GM06990 (cell line): ENCODE data around the gene FAM50B.
"Not testable (repeated sequence)": the region's sequence is repeated elsewhere in the genome, so short reads cannot be mapped to it uniquely, and the experiment has no call there.

Experiments
- DNase-seq: peaks from one replicate; pipeline ENCODE4 v3.0.0-alpha.2; 2011; ENCODE audit not compliant: insufficient read length; ENCODE audit errors: extremely low read depth
- H3K27me3 ChIP-seq: replicated peaks from 2 replicates; pipeline ENCODE4 v1.6.0; 2011; ENCODE audit warnings: low read length; ENCODE audit not compliant: control insufficient read depth, insufficient read depth
- H3K36me3 ChIP-seq: 2 replicates; pipeline ENCODE4 v1.5.1; 2011; ENCODE audit warnings: low read length; ENCODE audit not compliant: control insufficient read depth, insufficient read depth
- H3K4me3 ChIP-seq: replicated peaks from 2 replicates; pipeline ENCODE4 v1.5.1; 2011; ENCODE audit warnings: low read depth, mild to moderate bottlenecking, control low read depth, low read length
- CTCF ChIP-seq: IDR thresholded peaks from 2 replicates; pipeline ENCODE4 v1.5.1; 2011; ENCODE audit warnings: low read length, control low read depth, mild to moderate bottlenecking, inconsistent platforms; ENCODE audit not compliant: insufficient read depth, poor library complexity, severe bottlenecking

The FAM50B gene

GRCh38 chr6:3861424-3861823 lies 12.3 kb downstream of the FAM50B start:
- TF ChIP-seq CTCF, result no peak
- DNase-seq, result no peak
- H3K27me3 ChIP-seq, result no peaks in the 10 kb centered on the region

GRCh38 chr6:3862038-3862437 lies 12.9 kb downstream of the FAM50B start:
- DNase-seq, result no peak
- Histone ChIP-seq H3K4me3 (no peak overlapping the region), H3K36me3 (no peaks in the 10 kb centered on the region), H3K27me3 (no peaks in the 10 kb centered on the region)
- TF ChIP-seq CTCF, result no peak

More at GRCh38 chr6:3861424-3861823, 12.3 kb downstream of the FAM50B start:
- Histone ChIP-seq H3K4me3 (no peak overlapping the region), H3K36me3 (no peaks in the 10 kb centered on the region)

- H3K4me3 ChIP-seq, DNase-seq, H3K36me3 ChIP-seq, H3K27me3 ChIP-seq: not testable (repeated sequence)
Measured at GRCh38 chr6:3863322-3863721, 14.1 kb downstream of the FAM50B start.

- Histone ChIP-seq H3K27me3 (no peaks in the 10 kb centered on the region; the same call in 1 of the 2 replicates), H3K4me3 (no peak overlapping the region), H3K36me3 (no peaks in the 10 kb centered on the region)
- TF ChIP-seq CTCF, result no peak
- DNase-seq, result no peak
Measured at GRCh38 chr6:3865463-3865862, 16.3 kb downstream of the FAM50B start.

- Histone ChIP-seq H3K36me3 (no peaks in the 10 kb centered on the region), H3K4me3 (no peak overlapping the region), H3K27me3 (no peaks in the 10 kb centered on the region; the same call in 1 of the 2 replicates)
- no peak for DNase-seq
- no peak for TF ChIP-seq CTCF
Measured at GRCh38 chr6:3867641-3868502, 18.7 kb downstream of the FAM50B start.

GRCh38 chr6:3868544-3868943 lies 19.4 kb downstream of the FAM50B start:
- Histone ChIP-seq H3K36me3 (no peaks in the 10 kb centered on the region), H3K4me3 (no peak overlapping the region), H3K27me3 (no peaks in the 10 kb centered on the region; the same call in 1 of the 2 replicates)
- TF ChIP-seq CTCF, result no peak
- DNase-seq, result no peak
